Eye (tissue), 1 donor: Measurements from ENCODE around the gene PHIP.
"Not testable (repeated sequence)": the region's sequence is repeated elsewhere in the genome, so short reads cannot be mapped to it uniquely, and the experiment has no call there.

Experiments used
- DNase-seq: peaks from one replicate; pipeline ENCODE4 v3.0.0-alpha.2; 2015

The PHIP gene

DNA sequence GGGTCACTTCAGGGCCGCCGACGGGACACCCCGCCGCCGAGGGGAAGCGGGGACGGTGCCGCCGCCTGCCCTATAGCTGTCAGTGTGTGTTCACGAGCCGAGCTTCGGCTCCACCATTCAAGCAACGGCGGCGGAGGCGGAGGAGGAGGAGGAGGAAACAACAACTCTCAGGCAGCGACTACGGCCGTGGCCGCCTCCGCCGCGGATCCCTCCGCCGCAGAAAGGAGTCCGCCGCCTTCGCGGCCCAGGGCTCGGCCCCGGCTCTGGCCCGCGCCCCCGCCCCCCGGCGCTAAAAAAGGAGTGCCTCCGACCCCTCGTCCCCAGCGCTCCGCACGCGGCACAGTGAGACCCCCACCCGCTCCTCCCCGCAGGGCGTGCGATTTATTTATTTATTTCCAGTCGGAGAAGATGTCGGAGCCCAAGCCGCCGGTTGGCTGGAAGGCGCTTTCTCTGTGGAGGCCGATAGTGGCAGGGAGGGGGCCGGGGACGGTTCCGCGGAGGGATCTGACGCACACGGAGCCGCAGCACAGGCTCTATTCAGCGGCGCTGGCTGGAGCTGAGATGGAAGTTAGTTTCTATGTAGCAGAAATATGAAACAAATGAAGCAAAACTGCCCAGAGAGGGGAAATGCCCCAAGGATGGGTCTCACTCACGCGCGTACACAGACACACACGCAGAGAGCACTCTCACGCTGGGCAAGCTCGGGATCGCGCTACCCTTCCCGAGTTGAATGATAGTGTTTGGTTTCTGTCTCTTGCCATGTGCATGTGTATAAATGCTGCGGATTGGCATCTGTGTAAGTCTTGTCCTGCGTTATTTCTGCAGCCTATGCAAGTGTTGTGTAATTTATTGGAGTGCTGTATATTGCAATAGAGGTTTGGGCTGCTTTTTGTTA, at the start of gene PHIP:
Gene PHIP (minus strand): TSS at position 180 of the 895 bp plus-strand sequence. CDS start 186 bp downstream, outside the sequence.
- peak; percentile 99 for DNase-seq

DNA sequence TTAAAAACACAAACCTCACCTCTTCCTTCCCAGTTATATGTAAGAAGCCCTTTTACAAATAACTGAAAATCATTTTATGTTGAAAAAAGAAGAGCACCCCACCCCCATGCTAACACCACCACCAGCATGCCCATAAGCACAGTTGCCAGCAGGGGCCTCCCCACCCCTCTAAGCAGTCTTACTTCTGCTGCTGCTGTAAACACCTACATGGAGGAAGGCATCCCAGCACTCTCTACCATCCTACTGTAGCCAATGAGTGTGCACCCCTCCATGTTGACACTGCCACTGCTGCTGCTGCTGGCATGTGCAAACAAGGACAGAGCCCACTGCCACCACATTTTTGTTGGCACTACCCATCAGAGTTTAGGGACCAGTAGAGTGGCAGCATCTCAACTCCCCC, 49.6 kb upstream of the PHIP start:
- no peak for DNase-seq

DNA sequence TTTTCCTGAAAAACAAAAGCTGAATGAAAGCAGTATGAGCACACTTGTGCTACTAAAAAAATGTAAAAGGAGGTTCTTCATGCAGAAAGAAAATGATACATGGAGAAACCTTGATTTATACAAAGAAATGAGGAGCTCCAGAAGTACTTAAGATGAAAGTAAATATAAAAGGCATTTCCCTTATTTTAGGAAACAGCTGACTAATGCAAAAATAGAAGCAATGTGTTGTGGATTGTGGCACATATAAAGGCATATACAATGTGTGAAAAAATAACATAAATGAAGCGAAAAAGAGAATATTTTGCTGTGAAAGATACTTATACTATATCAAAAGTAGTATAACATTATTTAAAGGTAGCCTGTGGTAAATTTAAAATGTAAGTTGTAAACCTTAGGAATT, 41.2 kb upstream of the PHIP start:
- no peak for DNase-seq

DNA sequence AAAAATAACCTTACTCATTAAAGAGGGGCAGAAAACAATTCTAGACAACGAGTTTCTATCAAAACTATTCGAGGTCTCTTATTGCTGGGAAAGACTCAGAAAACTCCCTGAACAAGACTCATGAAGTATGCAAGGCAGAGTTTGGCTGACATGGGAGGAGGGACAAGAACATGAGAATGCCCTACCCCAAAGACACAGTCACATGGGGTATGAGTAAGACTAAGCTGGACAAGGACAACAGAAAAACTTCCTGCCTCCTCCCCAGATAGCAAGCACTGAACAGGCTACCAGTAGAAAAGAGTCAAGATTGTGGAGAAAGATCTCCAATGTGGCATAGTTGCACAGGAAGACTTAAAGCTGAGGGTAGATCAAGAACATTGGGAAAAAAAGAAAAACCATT, 39.7 kb upstream of the PHIP start:
- no peak for DNase-seq

DNA sequence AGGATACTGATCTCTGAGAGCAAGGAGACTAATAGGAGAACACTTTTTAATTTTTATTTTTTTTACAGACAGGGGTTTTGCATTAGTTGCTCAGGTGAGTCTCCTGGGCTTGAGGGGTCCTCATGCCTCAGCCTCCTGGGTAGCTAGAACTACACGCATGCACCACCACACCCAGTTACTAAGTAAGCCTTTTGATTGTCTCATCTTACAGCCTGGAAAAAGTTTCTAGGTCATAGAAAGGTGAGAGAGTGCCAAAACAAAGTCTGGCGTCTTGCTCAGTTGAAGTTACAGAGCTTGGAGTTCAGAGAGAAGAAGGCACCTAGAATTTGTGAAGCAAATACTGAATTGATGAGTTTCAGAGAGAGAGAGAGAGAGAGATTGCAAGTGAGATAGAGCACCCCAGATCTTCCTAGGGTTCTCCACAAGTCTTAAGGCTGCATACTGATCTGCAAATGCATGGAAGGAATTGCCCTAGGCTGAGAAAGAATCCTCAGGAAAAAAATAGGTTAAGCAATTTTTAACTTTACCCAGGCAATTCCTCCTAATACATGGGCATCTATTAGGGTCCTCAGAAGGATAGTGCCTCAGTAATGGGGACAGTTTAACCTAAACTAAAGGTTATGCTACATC, 37.6 kb upstream of the PHIP start:
- no peak for DNase-seq

DNA sequence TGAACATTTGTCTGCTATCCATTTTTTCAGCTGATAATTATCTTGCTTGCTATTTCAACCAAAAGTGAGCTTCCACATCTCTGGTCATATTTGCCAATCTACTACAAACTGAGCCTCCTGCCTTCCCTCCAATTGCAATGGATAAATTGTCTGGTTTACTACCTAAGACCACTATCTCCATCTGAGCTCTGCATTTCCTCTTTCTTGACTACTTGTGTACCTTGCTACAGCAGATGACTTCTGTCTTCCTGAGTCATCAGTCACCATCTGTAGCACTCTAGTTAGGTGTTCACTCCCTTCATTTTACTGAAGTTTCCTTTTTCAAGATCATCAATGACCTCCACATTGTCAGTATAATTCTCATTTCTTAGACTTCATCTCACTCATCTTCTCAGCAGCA, 33.5 kb upstream of the PHIP start:
- DNase-seq: no peak

DNA sequence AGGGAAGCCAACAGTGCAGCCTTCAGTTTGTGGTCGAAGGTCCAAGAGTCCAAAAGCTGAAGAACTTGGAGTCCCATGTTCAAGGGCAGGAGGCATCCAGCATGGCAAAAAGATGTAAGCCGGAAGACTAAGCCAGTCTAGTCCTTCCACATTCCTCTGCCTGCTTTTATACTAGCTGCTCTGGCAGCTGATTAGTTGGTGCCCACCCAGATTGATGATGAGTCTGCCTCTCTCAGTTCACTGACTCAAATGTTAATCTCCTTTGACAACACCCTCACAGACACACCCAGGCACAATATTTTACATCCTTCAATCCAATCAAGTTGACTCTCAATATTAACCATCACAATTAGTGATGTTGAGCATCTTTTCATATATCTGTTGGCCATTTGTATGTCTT, 23.1 kb upstream of the PHIP start:
- no peak for DNase-seq

DNA sequence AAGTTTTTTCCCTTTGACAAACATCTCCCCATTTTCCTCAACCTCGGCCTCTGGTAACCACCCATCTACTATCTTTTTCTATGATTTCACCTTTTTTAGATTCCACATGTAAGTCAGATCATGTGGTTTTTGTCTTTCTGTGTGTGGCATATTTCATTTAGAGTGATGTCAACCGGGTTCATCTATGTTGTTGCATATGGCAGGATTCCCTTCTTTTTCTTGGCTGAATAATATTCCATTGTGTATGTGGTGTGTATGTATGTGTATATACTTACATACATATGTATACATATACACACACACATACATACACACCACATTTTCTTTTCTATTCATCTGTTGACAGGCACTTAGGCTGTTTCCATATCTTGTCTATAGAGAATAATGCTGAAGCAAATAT, 22.2 kb upstream of the PHIP start:
- DNase-seq: no peak

DNA sequence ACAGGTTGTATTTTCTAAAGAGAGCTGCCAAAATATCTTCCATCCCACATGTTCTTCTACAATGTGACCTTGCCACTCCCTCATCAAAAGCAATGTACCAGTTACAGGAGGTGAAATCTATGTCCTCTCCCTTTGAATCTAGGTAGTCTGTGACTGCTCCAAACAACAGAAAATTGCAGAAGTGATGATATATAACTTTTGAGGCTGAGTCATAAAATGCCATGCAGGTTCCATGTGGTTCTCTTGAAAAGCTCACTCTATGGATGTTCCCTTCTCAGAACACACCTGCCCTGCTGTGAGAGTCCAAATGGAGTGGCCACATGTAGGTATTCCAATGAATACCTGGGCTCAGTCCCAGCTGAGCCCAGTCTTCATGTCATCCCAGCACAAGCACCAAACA, 16.9 kb upstream of the PHIP start:
- no peak for DNase-seq

DNA sequence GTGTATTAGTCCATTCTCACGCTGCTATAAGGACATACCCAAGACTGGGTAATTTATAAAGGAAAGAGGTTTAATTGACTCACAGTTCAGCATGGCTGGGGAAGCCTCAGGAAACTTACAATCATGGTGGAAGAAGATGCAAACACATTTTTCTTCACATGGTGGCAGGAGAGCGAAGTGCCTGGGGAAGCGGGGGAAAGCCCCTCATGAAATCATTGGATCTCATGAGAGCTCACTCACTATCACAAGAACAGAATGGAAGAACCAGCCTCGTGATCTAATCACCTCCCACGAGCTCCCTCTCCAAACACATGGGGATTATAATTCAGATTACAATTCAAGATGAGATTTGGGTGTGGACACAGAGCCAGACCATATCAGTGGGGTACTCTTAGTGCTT, 13.7 kb upstream of the PHIP start:
- DNase-seq: not testable (repeated sequence)

DNA sequence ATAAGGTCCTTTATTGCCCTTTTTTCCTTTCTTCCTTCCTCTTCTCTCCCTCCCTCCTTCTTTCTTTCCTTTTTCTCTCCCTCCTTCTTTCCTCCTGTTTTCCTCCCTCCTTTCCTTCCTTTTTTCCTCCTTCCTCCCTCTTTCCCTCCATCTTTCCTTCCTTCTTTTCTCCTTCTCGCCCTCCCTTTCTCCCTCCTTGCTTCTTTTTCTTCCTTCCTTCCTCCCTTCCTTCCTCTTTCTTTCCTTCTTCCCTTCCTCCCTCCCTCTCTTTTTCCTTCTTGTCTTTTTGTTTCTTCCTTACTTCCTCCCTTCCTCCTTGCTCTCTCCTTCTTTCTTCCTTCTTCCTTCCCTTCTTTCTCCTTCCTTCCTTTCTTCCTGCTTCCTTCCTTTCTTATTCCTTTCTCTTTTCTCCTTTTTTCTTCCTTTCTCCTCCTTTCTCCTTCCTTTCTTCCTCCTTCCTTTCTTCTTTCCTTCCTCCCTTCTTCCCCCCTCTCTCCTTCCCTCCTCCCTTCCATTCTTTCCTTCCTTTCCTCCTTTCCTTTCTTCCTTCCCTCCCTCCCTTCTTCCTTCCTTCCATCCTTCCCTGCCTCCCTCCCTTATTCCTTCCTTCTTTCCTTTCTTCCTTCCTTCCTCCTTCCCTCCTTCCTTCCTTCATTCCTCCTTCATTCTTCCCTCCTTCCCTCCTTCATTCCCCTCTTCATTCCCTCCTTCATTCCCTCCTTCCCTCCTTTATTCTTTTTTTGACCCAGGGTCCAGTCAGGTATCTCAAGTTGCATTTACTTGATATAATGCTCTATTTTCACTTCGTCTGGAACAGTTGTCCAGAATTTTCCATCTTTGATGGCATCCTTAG, 11.7 kb upstream of the PHIP start:
- no peak for DNase-seq

DNA sequence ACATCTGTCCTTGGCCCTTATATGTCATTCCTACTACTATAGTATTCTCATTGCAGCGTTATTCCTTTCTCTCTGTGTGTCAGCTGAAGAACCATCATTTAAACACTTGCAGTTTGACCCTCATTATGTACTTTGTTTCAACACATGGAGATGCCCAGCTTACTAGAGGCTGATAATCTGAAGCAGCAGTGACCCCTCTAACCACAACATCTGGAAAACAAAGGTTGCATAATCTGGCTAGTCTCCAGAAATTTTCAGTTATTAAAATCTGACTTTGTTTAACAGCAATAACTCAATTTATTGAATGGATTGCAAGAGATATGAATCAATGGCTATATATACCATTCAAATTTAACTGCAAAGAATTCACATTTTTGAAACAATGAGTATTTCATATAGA, 6.6 kb upstream of the PHIP start:
- DNase-seq: no peak

DNA sequence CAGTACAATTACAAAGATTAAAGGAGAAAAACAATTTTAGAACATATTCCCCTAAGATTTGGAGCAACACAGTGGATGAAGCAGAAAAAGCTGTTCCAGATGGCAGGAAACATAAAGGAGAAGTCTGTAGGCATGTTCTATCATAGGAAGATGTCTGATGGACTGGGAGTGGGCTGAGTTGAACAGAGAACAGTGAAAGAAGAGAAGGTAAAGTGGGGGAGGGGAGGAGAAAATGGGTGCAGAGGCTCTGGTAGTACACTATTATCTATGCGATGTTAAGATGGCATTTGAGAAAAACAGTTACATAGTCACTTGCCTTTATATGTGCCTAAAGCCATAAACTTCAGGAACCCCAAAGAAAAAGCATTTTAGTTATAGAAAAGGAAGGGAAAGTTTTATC, 4.2 kb upstream of the PHIP start:
- no peak for DNase-seq

DNA sequence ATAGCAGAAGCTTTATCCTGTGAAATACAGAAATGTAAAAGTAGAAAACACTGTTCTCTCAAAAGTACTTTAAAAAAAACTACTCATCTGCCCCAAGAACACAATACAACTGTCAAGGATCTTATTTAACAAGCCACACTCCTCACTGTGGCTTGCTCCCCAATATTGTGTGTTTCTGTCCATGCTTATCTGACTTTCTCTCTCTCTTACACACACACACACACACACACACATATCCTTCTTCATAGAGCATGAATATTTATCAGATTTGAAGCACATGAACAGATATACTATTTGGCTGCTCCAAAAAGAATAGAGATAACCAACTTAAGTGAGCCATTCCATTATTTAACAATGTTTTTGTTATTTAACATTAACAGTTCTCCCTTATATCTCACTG, 3.6 kb upstream of the PHIP start:
- DNase-seq: no peak

DNA sequence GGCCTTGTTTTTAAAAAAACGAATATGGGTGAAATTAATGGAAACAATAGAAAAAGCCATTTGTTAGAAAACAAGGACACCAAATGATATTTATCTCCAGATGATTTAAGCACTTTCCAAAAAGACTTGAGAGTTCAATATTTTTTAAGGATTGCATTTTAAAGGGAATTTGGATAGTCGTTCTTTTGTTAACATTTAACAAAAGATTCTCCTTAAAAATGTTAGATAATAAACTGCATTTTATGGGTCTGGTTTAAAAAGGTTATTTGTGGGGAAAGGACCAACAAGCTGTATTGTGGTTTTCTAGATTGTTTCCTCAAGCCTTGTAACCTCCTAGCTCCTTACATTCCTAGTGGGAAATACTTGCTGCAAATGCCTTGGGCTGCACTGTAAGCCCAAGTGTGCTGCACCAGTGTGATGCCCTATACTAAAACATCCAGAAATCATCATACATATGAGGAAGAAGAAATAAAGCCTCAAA, 1.5 kb upstream of the PHIP start:
- peak; percentile 51 for DNase-seq

DNA sequence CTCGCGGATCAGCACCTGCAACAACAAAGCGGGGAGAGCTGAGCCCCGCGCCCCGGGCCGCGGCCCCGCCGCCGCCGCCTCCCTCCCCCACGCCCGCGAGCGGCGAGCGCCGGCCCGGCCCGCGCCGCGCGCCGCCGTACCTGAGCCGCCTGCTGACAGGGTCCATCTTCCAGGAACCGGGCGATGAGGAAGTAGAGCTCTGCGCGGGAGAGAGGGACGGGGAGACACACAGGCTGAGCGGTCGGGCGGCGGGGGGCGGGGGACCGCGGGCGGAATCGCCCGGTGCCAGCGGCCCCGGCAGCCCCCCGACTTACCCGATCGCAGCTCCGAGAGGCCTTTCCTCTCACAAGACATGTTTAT, 359 bp downstream of the PHIP start:
- no peak for DNase-seq

DNA sequence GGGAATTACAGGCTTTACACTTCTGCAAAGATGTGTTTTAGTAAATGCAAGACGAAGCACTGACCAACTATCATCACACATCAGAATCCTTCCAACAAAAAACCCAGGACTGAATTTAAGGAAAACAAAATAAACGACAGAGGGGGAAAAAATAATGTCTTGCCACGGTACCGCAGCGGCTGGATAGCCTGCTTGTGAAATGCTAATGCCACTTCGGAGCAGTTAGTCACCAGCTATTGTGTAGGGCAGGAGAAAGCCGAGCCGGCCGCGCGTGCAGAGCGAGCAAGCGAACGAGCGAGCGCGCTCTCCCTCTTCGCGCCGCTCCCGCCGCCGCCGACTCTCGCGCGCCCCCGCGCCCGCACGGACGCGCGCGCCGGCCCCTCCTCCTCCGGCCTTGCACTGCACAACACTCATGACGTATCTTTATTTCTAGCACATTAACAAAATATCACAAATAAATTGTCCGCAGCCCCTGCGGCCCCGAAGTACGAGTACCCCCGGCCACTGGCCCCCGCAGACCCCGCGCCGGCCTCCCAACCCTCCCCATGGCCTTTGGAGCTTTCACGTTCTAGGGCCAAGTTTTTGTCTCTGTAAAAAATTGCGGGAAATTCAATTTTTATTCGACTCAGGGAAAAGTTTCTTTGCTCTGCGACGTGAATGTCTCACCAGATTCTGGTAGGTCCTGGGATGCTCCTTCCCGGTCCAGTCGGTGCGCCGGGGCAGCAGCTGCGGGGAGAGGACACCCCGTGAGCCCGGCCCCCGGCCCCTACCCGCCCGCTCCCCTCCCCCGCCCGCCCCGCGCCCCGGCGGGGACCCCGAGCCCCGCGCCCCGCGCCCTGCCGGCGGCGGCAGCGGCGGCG, 1.0 kb downstream of the PHIP start:
- peak; percentile 97 for DNase-seq

DNA sequence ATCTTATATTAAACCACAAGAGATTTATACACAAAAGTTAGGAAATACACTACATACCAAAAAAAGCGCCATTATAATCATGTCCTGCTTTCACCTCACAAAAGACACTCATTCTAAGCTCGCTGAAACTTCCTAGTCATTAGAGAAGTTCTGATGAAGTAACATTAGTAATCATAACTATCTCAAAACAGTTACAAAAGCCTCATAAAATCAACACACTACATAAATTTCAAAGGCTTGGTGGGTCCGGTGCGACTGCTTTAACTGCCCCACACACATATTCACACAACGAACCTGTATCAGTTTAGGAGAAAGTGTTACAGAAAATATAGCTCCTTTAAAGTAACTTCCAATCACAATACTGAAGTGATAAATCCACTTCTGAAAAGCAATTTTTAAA, 1.9 kb downstream of the PHIP start:
- peak; percentile 68 for DNase-seq

DNA sequence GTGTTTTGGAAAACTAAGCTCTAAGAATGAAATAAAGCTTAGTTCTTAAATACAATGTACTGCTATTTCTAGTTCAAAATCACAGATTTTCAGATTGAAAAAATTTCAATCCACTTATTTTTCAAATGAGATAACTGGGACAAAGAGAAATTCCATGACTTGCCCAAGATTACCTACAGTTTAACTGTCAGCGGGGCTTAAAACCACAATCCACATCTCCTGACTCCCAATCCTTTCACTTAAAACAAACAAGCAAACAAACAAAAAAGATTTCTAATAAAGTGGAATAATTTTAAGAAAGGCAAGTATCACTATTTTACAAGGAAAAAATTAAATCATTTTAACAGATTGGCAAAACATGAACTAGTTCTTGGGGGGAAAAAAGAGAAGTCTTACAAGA, 4.2 kb downstream of the PHIP start:
- DNase-seq: peak; percentile 28

DNA sequence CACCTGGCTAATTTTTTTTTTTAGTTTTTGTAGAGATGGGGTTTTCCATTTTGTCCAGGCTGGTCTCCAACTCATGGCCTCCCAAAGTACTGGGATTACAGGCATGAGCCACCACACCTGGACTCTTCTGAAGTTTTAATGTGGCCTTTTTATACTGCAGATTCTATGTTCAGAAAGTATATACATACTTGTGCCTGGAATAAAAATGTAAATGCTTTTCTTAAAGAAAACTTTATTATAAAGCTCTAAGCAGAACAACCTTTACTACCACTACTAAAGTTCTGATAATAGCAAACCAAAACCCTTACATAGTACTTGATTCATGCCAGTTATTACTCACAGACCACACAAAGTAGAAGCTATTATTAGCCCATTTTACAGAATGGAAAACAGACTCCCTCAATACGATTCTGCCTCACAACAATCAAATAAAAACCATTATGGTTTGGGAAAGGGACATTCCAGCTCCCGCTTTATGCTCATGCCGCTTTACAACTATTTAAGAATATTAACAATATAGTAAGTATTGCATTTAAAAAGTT, 5.3 kb downstream of the PHIP start:
- no peak for DNase-seq

DNA sequence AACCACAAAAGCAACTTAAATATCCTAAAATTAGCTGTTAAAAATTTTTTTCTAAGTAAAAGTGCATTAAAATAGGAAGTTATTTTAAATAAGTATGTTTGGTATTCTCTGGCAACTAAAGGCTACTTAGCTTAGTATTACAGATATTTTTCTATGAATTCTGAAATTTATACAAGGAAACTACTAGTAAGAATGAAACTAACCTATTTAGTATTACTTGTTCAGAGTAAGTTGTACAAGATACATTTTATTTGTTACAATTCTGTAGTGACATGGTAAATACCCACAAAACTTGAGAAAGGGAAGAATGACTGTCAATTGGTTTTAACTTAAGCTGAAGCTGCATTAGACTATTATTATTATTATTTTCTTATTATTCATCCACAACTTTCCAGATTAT, 6.5 kb downstream of the PHIP start:
- no peak for DNase-seq

DNA sequence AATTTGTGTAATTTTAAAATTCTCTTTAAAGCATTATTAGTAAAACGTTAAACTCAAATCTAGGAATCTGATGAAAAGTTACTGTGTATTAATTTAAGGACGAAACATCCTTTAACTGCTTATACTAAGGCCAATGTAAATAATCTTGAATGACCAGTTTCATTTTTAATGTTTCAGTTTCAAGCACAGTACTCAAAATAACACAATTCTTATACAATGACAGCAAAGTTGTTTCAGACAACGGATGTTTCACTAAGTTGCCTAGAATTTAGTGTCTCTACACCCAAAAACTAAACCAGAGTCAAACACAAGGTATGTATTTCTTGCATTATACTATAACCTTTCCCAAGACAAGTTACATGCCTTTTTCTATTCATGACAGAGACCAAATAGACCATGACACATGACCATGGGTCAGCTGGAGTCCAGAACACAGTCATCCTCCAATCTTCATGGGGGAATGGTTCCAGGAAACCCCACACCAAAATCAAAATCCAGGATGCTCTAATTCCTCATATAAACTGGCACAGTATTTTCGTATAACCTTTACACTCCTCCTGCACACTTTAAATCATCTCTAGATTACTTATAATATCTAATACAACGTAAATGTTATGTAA, 7.7 kb downstream of the PHIP start:
- DNase-seq: no peak
